GM12878 (cell line): Measurements from ENCODE around the gene ANKRD44. TPM values are rescaled to one million over a fixed set of nuclear protein-coding genes. Genes with fewer than 3 reads are reported as not detected.
A peak's percentile ranks its signal among the peaks of the same experiment; 100 is the strongest.
"Not testable (repeated sequence)": the region's sequence is repeated elsewhere in the genome, so short reads cannot be mapped to it uniquely, and the experiment has no call there.

Experiments
- ATAC-seq: fragments of 200-7000 bp; cut with Tn5 transposase; 3 replicates; pipeline ENCODE4 v1.9.1; 2020; ENCODE audit warnings: mild to moderate bottlenecking, moderate library complexity
- BruUV-seq: library from RNA; stranded (reverse); fragments of 400-500 nt; replicated peaks from 2 replicates; lab custom pipeline; 2021; lab: Mats Ljungman, UMichigan
- CTCF ChIA-PET: fragments of 300-600 bp; sonication (Branson Sonifier 250); formaldehyde crosslinking; extraction: SDS; loops from one replicate; lab custom pipeline; 2021; ENCODE audit warnings: inconsistent platforms; lab: Yijun Ruan, JAX
- POLR2A ChIA-PET: fragments of 350-600 bp; formaldehyde crosslinking; extraction: SDS; loops from one replicate; lab custom pipeline; 2021; ENCODE audit warnings: inconsistent platforms; lab: Charles Lee
- RAD21 ChIA-PET: fragments of 300-600 bp; sonication (Branson Sonifier 250); formaldehyde crosslinking; loops from one replicate; lab custom pipeline; 2023; ENCODE audit warnings: antibody characterized with exemption; ENCODE audit not compliant: unreplicated experiment; lab: Charles Lee
- SMC1A ChIA-PET: fragments of 300-600 bp; sonication (Branson Sonifier 250); formaldehyde crosslinking; loops from one replicate; lab custom pipeline; 2023; ENCODE audit not compliant: unreplicated experiment, uncharacterized antibody; lab: Charles Lee
- DNase-seq: peaks from one replicate; pipeline ENCODE4 v3.0.0-alpha.2; 2011; ENCODE audit warnings: low read depth, low spot score
- FAIRE-seq: peaks from 3 replicates; lab custom pipeline; 2011; peaks lifted over from hg19 to GRCh38; lab: Jason Lieb, UNC
- H2AFZ ChIP-seq: 2 replicates; pipeline ENCODE4 v1.6.0; 2011; ENCODE audit warnings: low read depth, low read length, control low read depth; ENCODE audit not compliant: control insufficient read depth
- H3K27ac ChIP-seq: 2 replicates; pipeline ENCODE4 v1.5.1; 2011; ENCODE audit warnings: control low read depth; ENCODE audit not compliant: control insufficient read depth, insufficient read depth
- H3K27me3 ChIP-seq, 2 experiments: replicated peaks in 1 of 2; 2 replicates each; pipeline versions ENCODE4 v1.6.0 to v1.6.1; 2011; ENCODE audit warnings: low read length in 1 of 2; ENCODE audit not compliant: control insufficient read depth in 2 of 2, insufficient read depth in 2 of 2
- H3K36me3 ChIP-seq, 2 experiments: 2 replicates each; pipeline ENCODE4 v1.5.1; 2011; ENCODE audit warnings: low read length in 1 of 2; ENCODE audit not compliant: control insufficient read depth in 2 of 2, insufficient read depth in 2 of 2
- H3K4me1 ChIP-seq: 2 replicates; pipeline ENCODE4 v1.6.1; 2011; ENCODE audit warnings: mild to moderate bottlenecking, low read length, moderate library complexity, mixed read lengths; ENCODE audit not compliant: control insufficient read depth, insufficient read depth
- H3K4me2 ChIP-seq: 2 replicates; pipeline ENCODE4 v1.6.0; 2011; ENCODE audit warnings: control low read depth; ENCODE audit not compliant: control insufficient read depth, insufficient read depth
- H3K4me3 ChIP-seq: fragments of 200-600 bp; sonication (generic); 2 replicates; pipeline ENCODE4 v1.5.1; 2016
- H3K79me2 ChIP-seq: 2 replicates; pipeline ENCODE4 v1.6.0; 2011; ENCODE audit warnings: low read length; ENCODE audit not compliant: control insufficient read depth, insufficient read depth
- H3K9ac ChIP-seq: 2 replicates; pipeline ENCODE4 v1.8.0; 2011; ENCODE audit warnings: low read length, control low read depth, mixed read lengths; ENCODE audit not compliant: control insufficient read depth, insufficient read depth
- H3K9me3 ChIP-seq: replicated peaks from 3 replicates; pipeline ENCODE4 v1.5.1; 2011; ENCODE audit warnings: mild to moderate bottlenecking, low read length; ENCODE audit not compliant: control insufficient read depth, insufficient read depth
- H4K20me1 ChIP-seq: 2 replicates; pipeline ENCODE4 v1.6.0; 2011; ENCODE audit not compliant: control insufficient read depth, insufficient read depth
- ZNF384 ChIP-seq: IDR thresholded peaks from 2 replicates; pipeline ENCODE4 v1.6.1; 2012; ENCODE audit warnings: low read depth, mild to moderate bottlenecking, low read length, improper control_type of control experiment, borderline replicate concordance
- WGBS: methylation state at CpG from one replicate; pipeline ENCODE4 v1.1.6; 2016; ENCODE audit warnings: low lambda C conversion rate; ENCODE audit not compliant: insufficient replicate concordance, insufficient coverage; ENCODE audit errors: missing lambda C conversion rate; 5-methylcytosine and 5-hydroxymethylcytosine counted together
- in situ Hi-C: fragments of 300-500 bp; cut with MboI; formaldehyde crosslinking; loops from 9 replicates; pipeline ENCODE4 v1.14.3; 2018; ENCODE audit warnings: mixed read lengths
- intact Hi-C: fragments of 100-400 bp; cut with micrococcal nuclease; formaldehyde crosslinking; loops from one replicate; pipeline ENCODE4 v1.14.2; 2022; ENCODE audit not compliant: unreplicated experiment
- polyA plus RNA-seq, 11 experiments: library from polyadenylated mRNA; depleted of rRNA in 4 of 11; unstranded in 6 of 11; stranded (reverse) in 5 of 11; fragments of >200 nt; fragmentation: Nextera tagmentation in 4 of 11; fragmentation: Illumina TruSeq in 1 of 11; extraction: Ambion mirVana in 4 of 11; extraction: Trizol in 1 of 11; gene quantifications; 1 replicate in 1 of 11; 2 replicates in 10 of 11; pipeline versions ENCODE4 v1.2.1 to v1.2.3, GENCODE V29; 2011 to 2016; ENCODE audit warnings: inconsistent platforms in 2 of 11, missing spikeins in 2 of 11, low read depth in 1 of 11
- total RNA-seq, 4 experiments: library from RNA; depleted of rRNA in 3 of 4; stranded (reverse); fragments of >200 nt in 3 of 4; fragmentation: Illumina TruSeq in 1 of 4; extraction: Trizol in 1 of 4; gene quantifications; 2 replicates each; pipeline versions ENCODE4 v1.2.1 to v1.2.3, GENCODE V29; 2013 to 2021
- TF ChIP-seq, protein P1 (sequence below): fragments of 450-650 bp; IDR thresholded peaks from 2 replicates; pipeline ENCODE4 v1.6.1; 2016; ENCODE audit warnings: mild to moderate bottlenecking
- TF ChIP-seq, protein P2 (sequence below): IDR thresholded peaks from 2 replicates; pipeline ENCODE4 v1.6.1; 2012; ENCODE audit warnings: mild to moderate bottlenecking, low read depth, low read length

The ANKRD44 gene
- total and polyA plus RNA-seq, 10 of the 15 experiments (the other 5 are each of a cell fraction or from before 2014, with no cell fraction given): 19.1 to 99.1 (median 59.6) TPM

- BruUV-seq, FAIRE-seq, H4K20me1 ChIP-seq, H2AFZ ChIP-seq, H3K27me3 ChIP-seq, intact Hi-C loops, H3K9me3 ChIP-seq, H3K36me3 ChIP-seq, in situ Hi-C loops, DNase-seq: not testable (repeated sequence)
- TF ChIP-seq ZNF384: peak; percentile 5; the same call in 1 of the 2 replicates
- TF ChIP-seq, protein P1, sequence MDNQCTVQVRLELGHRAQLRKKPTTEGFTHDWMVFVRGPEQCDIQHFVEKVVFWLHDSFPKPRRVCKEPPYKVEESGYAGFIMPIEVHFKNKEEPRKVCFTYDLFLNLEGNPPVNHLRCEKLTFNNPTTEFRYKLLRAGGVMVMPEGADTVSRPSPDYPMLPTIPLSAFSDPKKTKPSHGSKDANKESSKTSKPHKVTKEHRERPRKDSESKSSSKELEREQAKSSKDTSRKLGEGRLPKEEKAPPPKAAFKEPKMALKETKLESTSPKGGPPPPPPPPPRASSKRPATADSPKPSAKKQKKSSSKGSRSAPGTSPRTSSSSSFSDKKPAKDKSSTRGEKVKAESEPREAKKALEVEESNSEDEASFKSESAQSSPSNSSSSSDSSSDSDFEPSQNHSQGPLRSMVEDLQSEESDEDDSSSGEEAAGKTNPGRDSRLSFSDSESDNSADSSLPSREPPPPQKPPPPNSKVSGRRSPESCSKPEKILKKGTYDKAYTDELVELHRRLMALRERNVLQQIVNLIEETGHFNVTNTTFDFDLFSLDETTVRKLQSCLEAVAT: peak; percentile 38; the same call in 1 of the 2 replicates
- TF ChIP-seq, protein P2, sequence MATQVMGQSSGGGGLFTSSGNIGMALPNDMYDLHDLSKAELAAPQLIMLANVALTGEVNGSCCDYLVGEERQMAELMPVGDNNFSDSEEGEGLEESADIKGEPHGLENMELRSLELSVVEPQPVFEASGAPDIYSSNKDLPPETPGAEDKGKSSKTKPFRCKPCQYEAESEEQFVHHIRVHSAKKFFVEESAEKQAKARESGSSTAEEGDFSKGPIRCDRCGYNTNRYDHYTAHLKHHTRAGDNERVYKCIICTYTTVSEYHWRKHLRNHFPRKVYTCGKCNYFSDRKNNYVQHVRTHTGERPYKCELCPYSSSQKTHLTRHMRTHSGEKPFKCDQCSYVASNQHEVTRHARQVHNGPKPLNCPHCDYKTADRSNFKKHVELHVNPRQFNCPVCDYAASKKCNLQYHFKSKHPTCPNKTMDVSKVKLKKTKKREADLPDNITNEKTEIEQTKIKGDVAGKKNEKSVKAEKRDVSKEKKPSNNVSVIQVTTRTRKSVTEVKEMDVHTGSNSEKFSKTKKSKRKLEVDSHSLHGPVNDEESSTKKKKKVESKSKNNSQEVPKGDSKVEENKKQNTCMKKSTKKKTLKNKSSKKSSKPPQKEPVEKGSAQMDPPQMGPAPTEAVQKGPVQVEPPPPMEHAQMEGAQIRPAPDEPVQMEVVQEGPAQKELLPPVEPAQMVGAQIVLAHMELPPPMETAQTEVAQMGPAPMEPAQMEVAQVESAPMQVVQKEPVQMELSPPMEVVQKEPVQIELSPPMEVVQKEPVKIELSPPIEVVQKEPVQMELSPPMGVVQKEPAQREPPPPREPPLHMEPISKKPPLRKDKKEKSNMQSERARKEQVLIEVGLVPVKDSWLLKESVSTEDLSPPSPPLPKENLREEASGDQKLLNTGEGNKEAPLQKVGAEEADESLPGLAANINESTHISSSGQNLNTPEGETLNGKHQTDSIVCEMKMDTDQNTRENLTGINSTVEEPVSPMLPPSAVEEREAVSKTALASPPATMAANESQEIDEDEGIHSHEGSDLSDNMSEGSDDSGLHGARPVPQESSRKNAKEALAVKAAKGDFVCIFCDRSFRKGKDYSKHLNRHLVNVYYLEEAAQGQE: peak; percentile 48; the same call in 1 of the 2 replicates
- Histone ChIP-seq H3K9ac (peak overlapping the region; percentile 64; the same call in 1 of the 2 replicates), H3K4me2 (peak overlapping the region; percentile 93), H3K27ac (peak overlapping the region; percentile 77), H3K4me1 (peaks cover 49% of the 10 kb centered on the region), H3K4me3 (peak overlapping the region; percentile 1; the same call in 1 of the 2 replicates), H3K79me2 (peaks cover 91% of the 10 kb centered on the region)
- WGBS: 1% methylated on average over 7 of the region's 7 CpGs
- ChIA-PET RAD21 (interaction anchor here (0.6 to 6.2 kb wide), 24 partner anchors 9 to 737 kb away, joined by 3 to 58 read pairs (median 6); no protein-coding TSS in a partner anchor), SMC1A (interaction anchor here (0.8 to 10.7 kb wide), 21 partner anchors 9 to 88 kb away, joined by 3 to 175 read pairs (median 8); no protein-coding TSS in a partner anchor), POLR2A (interaction anchor here (0.6 to 5.7 kb wide), 21 partner anchors 8 to 154 kb away, joined by 3 to 58 read pairs (median 7); no protein-coding TSS in a partner anchor), CTCF (interaction anchor here (0.6 to 1.9 kb wide), 15 partner anchors 9 to 69 kb away, joined by 3 to 12 read pairs (median 5); no protein-coding TSS in a partner anchor)
- peak; percentile 52 for ATAC-seq
These were observed 70.6 kb downstream of the ANKRD44 start for GRCh38 chr2:197240018-197240417.
